T-helper 9 cell (primary cell): ENCODE results near the gene RBMY1B.
"Not testable (repeated sequence)": the region's sequence is repeated elsewhere in the genome, so short reads cannot be mapped to it uniquely, and the experiment has no call there.

Source experiments
- DNase-seq: peaks from one replicate; pipeline ENCODE4 v3.0.0-alpha.2; 2020
- total RNA-seq, 2 donors: gene quantifications; one replicate each; lab custom pipeline; 2026; lab: John Stamatoyannopoulos, UW

Gene RBMY1B
- 0 reads per million in 2 donors for total RNA-seq

- not testable (repeated sequence) for DNase-seq
These were observed at the start of gene RBMY1B for GRCh38 chrY:21511038-21511437. Gene RBMY1B (plus strand): TSS chrY:21511338. CDS start chrY:21513351, 2,013 bp downstream.

- DNase-seq = not testable (repeated sequence)
These were observed 48.2 kb upstream of the RBMY1B start for GRCh38 chrY:21462915-21463314.

DNA sequence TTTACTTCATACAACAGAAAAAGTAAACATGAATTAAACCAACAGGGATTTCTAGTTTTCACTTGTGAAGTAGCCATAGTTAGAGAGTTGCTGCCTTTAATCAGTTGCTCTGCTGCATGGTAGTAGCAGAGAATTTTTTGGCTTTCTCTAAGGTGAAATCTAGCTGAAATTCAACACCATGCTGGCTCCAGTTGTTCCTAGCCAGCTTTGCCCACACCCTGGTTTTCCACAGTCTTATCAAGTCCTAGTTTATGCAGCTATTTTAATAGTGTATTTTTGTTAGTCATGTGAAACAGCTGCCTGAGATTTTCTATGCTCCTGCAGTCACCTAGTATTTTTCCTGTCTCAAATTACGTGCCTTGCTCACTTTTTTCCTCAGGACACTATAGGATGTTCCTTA lies 28.2 kb upstream of the RBMY1B start:
- DNase-seq = no peak

DNA sequence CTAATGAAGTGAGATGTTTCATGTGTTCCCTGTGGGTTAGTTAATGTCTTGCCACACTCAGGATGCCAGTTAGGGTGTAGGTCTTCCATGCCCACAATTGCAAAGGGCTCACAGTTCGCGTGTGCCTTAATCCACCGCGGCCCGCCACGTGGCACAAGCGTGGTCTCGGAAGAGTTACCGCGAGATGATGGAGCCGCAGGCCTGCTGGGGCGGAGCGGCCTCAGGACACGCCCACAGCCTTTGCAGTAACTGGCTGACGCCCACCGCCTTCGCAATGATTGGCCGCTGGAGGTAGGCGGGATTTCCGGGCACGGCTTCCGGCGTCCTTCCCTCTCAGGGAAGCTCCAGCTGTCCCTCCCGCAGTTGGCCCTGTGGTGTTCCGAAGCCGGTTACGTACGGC lies 23.4 kb downstream of the RBMY1B start, which contains the start of gene RBMY1A1:
Gene RBMY1A1 (plus strand): TSS at position 301 of the 400 bp plus-strand sequence. CDS start 2,013 bp downstream, outside the sequence.
- not testable (repeated sequence) for DNase-seq

GRCh38 chrY:21559316-21559984 lies 48.3 kb downstream of the RBMY1B start:
- not testable (repeated sequence) for DNase-seq
